GM19035 (cell line): ENCODE data around the gene CEP63.

Experiments used
- ATAC-seq: cut with Tn5 transposase; IDR thresholded peaks from one replicate; pipeline ENCODE4 v1.9.1; 2021; ENCODE audit not compliant: unreplicated experiment

The CEP63 gene

GRCh38 chr3:134485718-134486576 is at the start of gene CEP63, which contains the start of gene ANAPC13:
CEP63 (plus strand) TSS chr3:134486057; CDS start chr3:134495321, 9,264 bp downstream.
ANAPC13 (minus strand) TSS chr3:134485985; CDS start chr3:134482904, 3,081 bp downstream.
- ATAC-seq = peak; percentile 83

GRCh38 chr3:134437211-134437752 is 48.6 kb upstream of the CEP63 start:
- no peak for ATAC-seq

GRCh38 chr3:134441321-134441720 is 44.5 kb upstream of the CEP63 start:
- no peak for ATAC-seq

GRCh38 chr3:134441821-134442220 is 44.0 kb upstream of the CEP63 start:
- ATAC-seq = no peak

- no peak for ATAC-seq
Measured at GRCh38 chr3:134445095-134445494, 40.8 kb upstream of the CEP63 start.

- ATAC-seq = no peak
Measured at GRCh38 chr3:134445636-134446035, 40.2 kb upstream of the CEP63 start.

GRCh38 chr3:134446800-134447199 is 39.1 kb upstream of the CEP63 start:
- no peak for ATAC-seq

- ATAC-seq = no peak
Measured at GRCh38 chr3:134447351-134447750, 38.5 kb upstream of the CEP63 start.

GRCh38 chr3:134448664-134449063 is 37.2 kb upstream of the CEP63 start:
- ATAC-seq = no peak

GRCh38 chr3:134449277-134449676 is 36.6 kb upstream of the CEP63 start:
- ATAC-seq = no peak

GRCh38 chr3:134449951-134450350 is 35.9 kb upstream of the CEP63 start:
- ATAC-seq = no peak

- no peak for ATAC-seq
Measured at GRCh38 chr3:134453631-134454030, 32.2 kb upstream of the CEP63 start.

GRCh38 chr3:134457376-134458074 is 28.3 kb upstream of the CEP63 start:
- ATAC-seq = no peak

- ATAC-seq = no peak
Measured at GRCh38 chr3:134458406-134458945, 27.4 kb upstream of the CEP63 start.

GRCh38 chr3:134459562-134459961 is 26.3 kb upstream of the CEP63 start:
- no peak for ATAC-seq

- no peak for ATAC-seq
Measured at GRCh38 chr3:134460965-134461364, 24.9 kb upstream of the CEP63 start.

- ATAC-seq = no peak
Measured at GRCh38 chr3:134462331-134462941, 23.4 kb upstream of the CEP63 start.

- ATAC-seq = no peak
Measured at GRCh38 chr3:134463676-134464063, 22.2 kb upstream of the CEP63 start.

- ATAC-seq = no peak
Measured at GRCh38 chr3:134464064-134464688, 21.7 kb upstream of the CEP63 start.

- no peak for ATAC-seq
Measured at GRCh38 chr3:134464689-134465365, 21.0 kb upstream of the CEP63 start.
